ENCODE results near the gene PKNOX1. TPM values are rescaled to one million over a fixed set of nuclear protein-coding genes. Genes with fewer than 3 reads are reported as not detected.
"Not testable (repeated sequence)": the region's sequence is repeated elsewhere in the genome, so short reads cannot be mapped to it uniquely, and the experiment has no call there.

The PKNOX1 gene
- total RNA-seq, 6 experiments from 2014 or later: 6.2 to 9.5 (median 7.4) TPM

GRCh38 chr21:42931560-42932235, 42.7 kb upstream of the PKNOX1 start:
- intact Hi-C loops (cut with DNase I): no loop called here
- WGBS (ENCODE audit: insufficient coverage, low coverage, low lambda C conversion rate, missing lambda C conversion rate): 82% methylated on average over 11 of the region's 13 CpGs
- H3K4me3 ChIP-seq: no peak overlapping the region
- H3K27me3 ChIP-seq: no peaks in the 10 kb centered on the region
- H3K36me3 ChIP-seq: no peaks in the 10 kb centered on the region
- no peak for ATAC-seq
- TF ChIP-seq CTCF (IDR thresholded peaks at IDR 0.05): no peak
- no peak for TF ChIP-seq POLR2A (IDR thresholded peaks at IDR 0.05)
- H3K27ac ChIP-seq: no peak overlapping the region
- peaks cover 0 to 20% (median 6%) of the 10 kb centered on the region in 4 donors for H3K4me1 ChIP-seq
- H3K9me3 ChIP-seq: no peaks in the 10 kb centered on the region
- no peak for DNase-seq

GRCh38 chr21:42932378-42933136, 41.8 kb upstream of the PKNOX1 start:
- H3K36me3 ChIP-seq; H3K9me3 ChIP-seq; ATAC-seq; H3K4me3 ChIP-seq; H3K27me3 ChIP-seq; intact Hi-C loops (cut with DNase I); DNase-seq: not testable (repeated sequence)
- H3K27ac ChIP-seq: peak overlapping the region; percentile 47 to 87 (median 69)
- H3K4me1 ChIP-seq: peaks cover 0 to 20% (median 6%) of the 10 kb centered on the region in 4 donors
- WGBS (ENCODE audit: insufficient coverage, low coverage, low lambda C conversion rate, missing lambda C conversion rate): 91% methylated on average over 10 of the region's 16 CpGs

- peak overlapping the region; percentile 47 to 87 (median 69) for H3K27ac ChIP-seq
- ATAC-seq: peak; percentile 51 to 80 (median 68)
- H3K27me3 ChIP-seq; DNase-seq; H3K9me3 ChIP-seq; H3K36me3 ChIP-seq; intact Hi-C loops (cut with DNase I); H3K4me3 ChIP-seq: not testable (repeated sequence)
- 23% methylated on average over 9 of the region's 9 CpGs for WGBS (ENCODE audit: insufficient coverage, low coverage, low lambda C conversion rate, missing lambda C conversion rate)
- H3K4me1 ChIP-seq: peaks cover 0 to 20% (median 6%) of the 10 kb centered on the region in 4 donors
Observed at GRCh38 chr21:42933137-42933970, 41.0 kb upstream of the PKNOX1 start.

- ATAC-seq; H3K4me3 ChIP-seq; DNase-seq; intact Hi-C loops (cut with DNase I); H3K27me3 ChIP-seq; H3K36me3 ChIP-seq; H3K9me3 ChIP-seq: not testable (repeated sequence)
- WGBS (ENCODE audit: insufficient coverage, low coverage, low lambda C conversion rate, missing lambda C conversion rate): 66% methylated on average over 4 of the region's 12 CpGs
- Histone ChIP-seq H3K27ac (peak overlapping the region in 2 of 3 donors; percentile 69 to 87), H3K4me1 (peaks cover 0 to 20% (median 6%) of the 10 kb centered on the region in 4 donors)
Observed at GRCh38 chr21:42933973-42934372, 40.4 kb upstream of the PKNOX1 start.

- H3K4me1 ChIP-seq: peaks cover 0 to 32% (median 6%) of the 10 kb centered on the region in 4 donors
- H3K9me3 ChIP-seq; H3K36me3 ChIP-seq; H3K4me3 ChIP-seq; DNase-seq; H3K27ac ChIP-seq; intact Hi-C loops (cut with DNase I); H3K27me3 ChIP-seq: not testable (repeated sequence)
- WGBS (ENCODE audit: insufficient coverage, low coverage, low lambda C conversion rate, missing lambda C conversion rate): 100% methylated on average over 1 of the region's 5 CpGs
- ATAC-seq: peak in 1 of 4 donors; percentile 43
Observed at GRCh38 chr21:42936360-42936759, 38.0 kb upstream of the PKNOX1 start.

GRCh38 chr21:42937034-42937940, 37.1 kb upstream of the PKNOX1 start:
- peaks cover 0 to 32% (median 6%) of the 10 kb centered on the region in 4 donors for H3K4me1 ChIP-seq
- H3K27ac ChIP-seq; DNase-seq; intact Hi-C loops (cut with DNase I); H3K36me3 ChIP-seq; H3K4me3 ChIP-seq; ATAC-seq; H3K9me3 ChIP-seq; H3K27me3 ChIP-seq: not testable (repeated sequence)
- 72% methylated on average over 16 of the region's 16 CpGs for WGBS (ENCODE audit: insufficient coverage, low coverage, low lambda C conversion rate, missing lambda C conversion rate)
